Measurements from ENCODE around the gene S100A11. TPM values are rescaled to one million over a fixed set of nuclear protein-coding genes. Genes with fewer than 3 reads are reported as not detected.
A peak's percentile ranks its signal among the peaks of the same experiment; 100 is the strongest.

S100A11 gene
- total and polyA plus RNA-seq, 9 of the 15 experiments (the other 6 are each of a cell fraction or from before 2014, with no cell fraction given): 131 to 808 (median 235) TPM

DNA sequence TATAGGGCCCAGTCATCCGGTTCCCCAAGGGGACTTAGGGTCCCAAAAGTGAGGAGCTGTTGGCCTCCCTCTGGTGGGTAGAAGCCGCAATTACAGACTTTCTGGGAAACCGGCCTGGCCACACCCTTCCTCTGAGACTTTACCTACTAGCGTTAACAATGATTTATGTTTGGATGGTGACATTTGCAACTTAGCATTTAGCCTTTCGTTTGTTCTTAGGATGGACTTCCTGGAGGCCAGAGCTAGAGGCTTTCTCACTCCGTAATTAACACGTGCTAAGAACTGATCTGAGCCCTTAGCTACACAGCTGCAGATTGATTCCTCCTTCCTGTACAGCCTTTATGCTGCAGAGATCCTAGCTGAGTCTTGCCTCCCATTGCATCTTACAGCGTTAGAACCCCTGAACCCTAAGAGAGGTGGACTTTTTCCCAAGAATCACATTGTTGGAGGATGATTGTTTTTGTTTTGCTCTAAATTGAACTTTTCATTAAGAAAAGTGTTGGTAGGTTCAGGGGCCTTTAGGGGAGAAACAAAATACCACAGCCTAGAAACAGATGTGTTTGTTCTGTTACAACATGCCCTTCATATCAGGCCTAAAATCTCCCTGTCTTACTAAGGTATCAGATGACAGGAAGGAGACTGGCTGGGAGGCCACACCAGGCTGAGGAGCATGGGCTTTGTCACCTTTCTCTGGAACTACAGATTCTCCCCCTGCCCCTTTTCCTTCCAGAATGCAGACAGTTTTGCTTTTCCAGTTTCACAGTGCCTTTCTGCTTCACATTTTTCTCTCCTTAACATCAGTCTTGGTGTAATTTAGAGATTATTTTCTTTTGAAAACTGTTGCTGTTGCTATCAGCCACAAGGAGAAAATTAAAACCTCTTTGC, 1.9 kb downstream of the S100A11 start (continued):
- TF ChIP-seq NR2C1 (IDR thresholded peaks at IDR 0.05) (no peak), NR2C1 (tag; IDR thresholded peaks at IDR 0.05) (0 out of 2 replicates have a peak, but pooled peaks have one; percentile 19), MTA1 (IDR thresholded peaks at IDR 0.05; ENCODE audit: borderline replicate concordance) (no peak), HDAC8 (tag; IDR thresholded peaks at IDR 0.05) (0 out of 2 replicates have a peak, but pooled peaks have one; percentile 56), XRCC5 (IDR thresholded peaks at IDR 0.05; ENCODE audit: low read depth, low read length) (no peak; the same call in 1 of the 2 replicates), ZNF23 (CRISPR knock-in tag; IDR thresholded peaks at IDR 0.05) (no peak), ZNF140 (CRISPR knock-in tag; IDR thresholded peaks at IDR 0.05) (no peak), SMAD4 (CRISPR knock-in tag; conservative IDR thresholded peaks at IDR 0.05) (peak; percentile 48; the same call in 1 of the 2 replicates), CBFA2T2 (conservative IDR thresholded peaks at IDR 0.05) (no peak), HNRNPUL1 (IDR thresholded peaks at IDR 0.05; ENCODE audit: low read length) (no peak), RNF2 (IDR thresholded peaks at IDR 0.05) (no peak)
- TF ChIP-seq, protein P1, sequence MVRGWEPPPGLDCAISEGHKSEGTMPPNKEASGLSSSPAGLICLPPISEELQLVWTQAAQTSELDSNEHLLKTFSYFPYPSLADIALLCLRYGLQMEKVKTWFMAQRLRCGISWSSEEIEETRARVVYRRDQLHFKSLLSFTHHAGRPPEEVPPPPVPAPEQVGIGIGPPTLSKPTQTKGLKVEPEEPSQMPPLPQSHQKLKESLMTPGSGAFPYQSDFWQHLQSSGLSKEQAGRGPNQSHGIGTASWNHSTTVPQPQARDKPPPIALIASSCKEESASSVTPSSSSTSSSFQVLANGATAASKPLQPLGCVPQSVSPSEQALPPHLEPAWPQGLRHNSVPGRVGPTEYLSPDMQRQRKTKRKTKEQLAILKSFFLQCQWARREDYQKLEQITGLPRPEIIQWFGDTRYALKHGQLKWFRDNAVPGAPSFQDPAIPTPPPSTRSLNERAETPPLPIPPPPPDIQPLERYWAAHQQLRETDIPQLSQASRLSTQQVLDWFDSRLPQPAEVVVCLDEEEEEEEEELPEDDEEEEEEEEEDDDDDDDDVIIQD (CRISPR knock-in tag; IDR thresholded peaks at IDR 0.05): no peak
- TF ChIP-seq, protein P2, sequence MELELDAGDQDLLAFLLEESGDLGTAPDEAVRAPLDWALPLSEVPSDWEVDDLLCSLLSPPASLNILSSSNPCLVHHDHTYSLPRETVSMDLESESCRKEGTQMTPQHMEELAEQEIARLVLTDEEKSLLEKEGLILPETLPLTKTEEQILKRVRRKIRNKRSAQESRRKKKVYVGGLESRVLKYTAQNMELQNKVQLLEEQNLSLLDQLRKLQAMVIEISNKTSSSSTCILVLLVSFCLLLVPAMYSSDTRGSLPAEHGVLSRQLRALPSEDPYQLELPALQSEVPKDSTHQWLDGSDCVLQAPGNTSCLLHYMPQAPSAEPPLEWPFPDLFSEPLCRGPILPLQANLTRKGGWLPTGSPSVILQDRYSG (tag; conservative IDR thresholded peaks at IDR 0.05; ENCODE audit: low read depth): no peak
